GM23338 (cell line): ENCODE measurements around the gene MARK2.

Experiments used
- CREB1 ChIP-seq: fragments of 250-450 bp; sonication (Bioruptor Pico); IDR thresholded peaks from 2 replicates; pipeline ENCODE4 v1.5.0; 2020; ENCODE audit warnings: low read depth, mild to moderate bottlenecking, moderate library complexity
- CTCF ChIP-seq, 2 experiments: fragments of 200-600 bp in 1 of 2; sonication (generic) in 1 of 2; conservative IDR thresholded peaks; 2 replicates each; pipeline versions ENCODE4 v1.5.1 to v1.6.1; 2016 to 2017; ENCODE audit warnings: antibody characterized with exemption in 2 of 2, low read depth in 2 of 2, mild to moderate bottlenecking in 2 of 2, moderate library complexity in 1 of 2
- ETS1 ChIP-seq: IDR thresholded peaks from 2 replicates; pipeline ENCODE4 v1.6.1; 2016; ENCODE audit warnings: antibody characterized with exemption
- EZH2 ChIP-seq: fragments of 200-600 bp; sonication (generic); IDR thresholded peaks from one replicate; pipeline ENCODE4 v1.8.0; 2017; ENCODE audit warnings: antibody characterized with exemption, mild to moderate bottlenecking, low read depth; ENCODE audit not compliant: unreplicated experiment
- EZH2phosphoT487 ChIP-seq: fragments of 200-600 bp; sonication (generic); IDR thresholded peaks from one replicate; pipeline ENCODE4 v1.8.1; 2018; ENCODE audit warnings: antibody characterized with exemption; ENCODE audit not compliant: unreplicated experiment
- JUNB ChIP-seq: IDR thresholded peaks from one replicate; pipeline ENCODE4 v1.6.1; 2016; ENCODE audit warnings: antibody characterized with exemption; ENCODE audit not compliant: unreplicated experiment
- POLR2AphosphoS5 ChIP-seq: IDR thresholded peaks from 2 replicates; pipeline ENCODE4 v1.6.1; 2016; ENCODE audit warnings: antibody characterized with exemption, low read depth
- REST ChIP-seq: IDR thresholded peaks from one replicate; pipeline ENCODE4 v1.6.1; 2018; ENCODE audit warnings: antibody characterized with exemption; ENCODE audit not compliant: unreplicated experiment
- STAT1 ChIP-seq: IDR thresholded peaks from one replicate; pipeline ENCODE4 v1.6.1; 2016; ENCODE audit warnings: antibody characterized with exemption; ENCODE audit not compliant: unreplicated experiment

GRCh38 chr11:63818609-63819008 lies 20.3 kb upstream of the MARK2 start:
- TF ChIP-seq CTCF (conservative IDR thresholded peaks at IDR 0.05; ENCODE audit: low read depth in 2 of 2) (no peak), POLR2AphosphoS5 (no peak), EZH2phosphoT487 (no peak), EZH2 (no peak), STAT1 (no peak), JUNB (no peak), REST (no peak), ETS1 (no peak), CREB1 (no peak)
